ENCODE measurements around the gene LAMC2.

The LAMC2 gene

DNA sequence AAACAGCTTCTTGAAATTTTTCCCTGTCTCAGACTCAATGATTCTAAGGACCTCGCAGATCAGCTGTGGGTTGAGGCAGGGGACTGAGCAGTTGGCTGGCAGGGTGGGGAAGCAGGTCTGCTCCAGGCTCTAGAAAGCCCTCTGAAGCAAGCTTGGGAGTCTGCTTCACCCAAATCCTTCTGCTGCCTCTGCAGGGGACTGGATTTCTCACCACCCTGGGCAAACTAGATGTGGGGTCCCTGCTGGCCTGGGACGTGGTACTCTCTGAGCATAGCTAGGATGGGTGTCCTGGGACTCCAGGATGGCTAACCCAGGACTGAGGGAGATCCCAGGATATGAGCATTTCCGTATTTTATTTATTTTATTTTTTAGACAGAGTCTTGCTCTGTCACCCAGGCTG lies 89.3 kb downstream of the LAMC2 start:
- no peak for TF ChIP-seq ZFX (IDR thresholded peaks at IDR 0.05)
- TF ChIP-seq, protein P1, sequence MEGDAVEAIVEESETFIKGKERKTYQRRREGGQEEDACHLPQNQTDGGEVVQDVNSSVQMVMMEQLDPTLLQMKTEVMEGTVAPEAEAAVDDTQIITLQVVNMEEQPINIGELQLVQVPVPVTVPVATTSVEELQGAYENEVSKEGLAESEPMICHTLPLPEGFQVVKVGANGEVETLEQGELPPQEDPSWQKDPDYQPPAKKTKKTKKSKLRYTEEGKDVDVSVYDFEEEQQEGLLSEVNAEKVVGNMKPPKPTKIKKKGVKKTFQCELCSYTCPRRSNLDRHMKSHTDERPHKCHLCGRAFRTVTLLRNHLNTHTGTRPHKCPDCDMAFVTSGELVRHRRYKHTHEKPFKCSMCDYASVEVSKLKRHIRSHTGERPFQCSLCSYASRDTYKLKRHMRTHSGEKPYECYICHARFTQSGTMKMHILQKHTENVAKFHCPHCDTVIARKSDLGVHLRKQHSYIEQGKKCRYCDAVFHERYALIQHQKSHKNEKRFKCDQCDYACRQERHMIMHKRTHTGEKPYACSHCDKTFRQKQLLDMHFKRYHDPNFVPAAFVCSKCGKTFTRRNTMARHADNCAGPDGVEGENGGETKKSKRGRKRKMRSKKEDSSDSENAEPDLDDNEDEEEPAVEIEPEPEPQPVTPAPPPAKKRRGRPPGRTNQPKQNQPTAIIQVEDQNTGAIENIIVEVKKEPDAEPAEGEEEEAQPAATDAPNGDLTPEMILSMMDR (conservative IDR thresholded peaks at IDR 0.05): no peak
- no peak overlapping the region for H3K27ac ChIP-seq

DNA sequence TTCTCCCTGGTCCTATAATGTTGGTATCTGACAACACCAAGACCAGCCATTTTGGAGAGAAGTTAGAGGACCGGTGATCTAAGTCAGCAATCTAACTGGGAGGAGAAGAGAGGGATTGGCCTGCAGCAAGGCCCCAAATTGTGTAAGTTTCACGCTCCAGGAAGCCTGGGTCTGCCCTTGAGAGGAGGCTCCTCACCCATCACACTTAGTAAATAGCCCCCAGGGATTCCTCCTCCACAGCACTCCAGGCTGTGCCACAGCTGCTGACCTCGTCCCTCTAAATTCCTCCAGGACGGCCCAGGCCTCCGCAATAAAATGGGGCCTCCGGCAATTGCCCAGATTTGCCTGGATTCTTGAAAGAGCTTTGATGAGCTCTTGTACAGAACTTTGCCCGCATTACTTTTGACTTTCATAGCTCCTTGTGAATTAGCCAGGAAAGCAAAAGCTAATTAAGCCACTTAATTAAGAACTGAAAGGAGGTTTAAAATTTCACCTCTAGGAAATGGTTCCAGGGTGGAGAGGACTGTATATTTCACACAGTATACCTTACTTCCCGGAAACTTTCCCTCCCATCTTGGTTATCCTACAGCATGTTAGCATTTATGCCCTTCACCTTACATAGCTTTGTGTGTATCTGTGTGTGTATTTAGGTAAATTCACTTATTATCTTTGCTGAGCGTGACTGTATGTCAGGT lies 90.5 kb downstream of the LAMC2 start:
- no peak overlapping the region for H3K27ac ChIP-seq
- no peak for TF ChIP-seq ZFX (IDR thresholded peaks at IDR 0.05)
- TF ChIP-seq, protein P1 (conservative IDR thresholded peaks at IDR 0.05): no peak

DNA sequence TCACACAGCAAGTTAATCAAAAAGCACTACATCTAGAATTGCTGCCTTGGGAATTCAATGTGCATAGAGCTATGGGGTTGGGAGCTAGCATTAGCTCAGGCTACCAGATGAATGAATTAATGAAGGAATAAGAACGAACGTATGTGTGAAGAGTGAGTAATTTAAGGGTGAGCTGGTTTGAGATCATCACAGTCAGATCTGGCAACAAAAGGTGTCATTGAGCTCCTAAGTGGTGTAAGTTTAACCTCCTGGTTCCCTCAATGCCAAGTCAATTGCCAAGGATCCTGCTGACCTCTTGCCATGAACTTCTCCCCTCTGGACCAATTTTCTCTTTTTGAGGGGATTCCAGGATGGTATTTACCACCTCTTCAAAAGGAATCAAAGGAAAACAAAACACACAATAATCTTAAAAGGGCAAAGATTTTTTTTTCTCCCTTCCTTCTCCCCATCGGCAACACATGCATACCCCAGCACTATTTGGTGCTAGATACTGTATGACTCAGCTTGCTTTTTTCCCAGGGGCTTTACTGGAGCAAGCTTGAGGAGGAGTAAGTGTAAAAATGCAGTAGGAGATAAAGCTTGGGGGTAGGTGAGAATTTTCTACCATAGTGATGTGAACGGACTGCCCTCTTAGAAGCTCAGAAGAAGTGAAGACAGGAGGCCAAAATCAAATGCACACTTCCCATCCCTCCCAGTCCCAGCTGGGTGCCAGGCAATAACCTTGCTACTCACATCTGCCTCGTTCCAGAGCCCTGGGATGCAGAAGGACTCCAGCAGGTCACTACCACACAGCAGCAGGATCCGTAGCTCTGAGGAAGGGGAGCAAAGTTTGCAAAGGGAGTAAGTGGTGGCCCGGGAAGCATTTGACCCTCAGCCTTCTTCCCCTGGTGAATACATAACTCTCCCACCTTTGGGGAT lies 92.0 kb downstream of the LAMC2 start:
- H3K27ac ChIP-seq: no peak overlapping the region
- TF ChIP-seq, protein P1 (conservative IDR thresholded peaks at IDR 0.05): no peak
- no peak for TF ChIP-seq ZFX (IDR thresholded peaks at IDR 0.05)

DNA sequence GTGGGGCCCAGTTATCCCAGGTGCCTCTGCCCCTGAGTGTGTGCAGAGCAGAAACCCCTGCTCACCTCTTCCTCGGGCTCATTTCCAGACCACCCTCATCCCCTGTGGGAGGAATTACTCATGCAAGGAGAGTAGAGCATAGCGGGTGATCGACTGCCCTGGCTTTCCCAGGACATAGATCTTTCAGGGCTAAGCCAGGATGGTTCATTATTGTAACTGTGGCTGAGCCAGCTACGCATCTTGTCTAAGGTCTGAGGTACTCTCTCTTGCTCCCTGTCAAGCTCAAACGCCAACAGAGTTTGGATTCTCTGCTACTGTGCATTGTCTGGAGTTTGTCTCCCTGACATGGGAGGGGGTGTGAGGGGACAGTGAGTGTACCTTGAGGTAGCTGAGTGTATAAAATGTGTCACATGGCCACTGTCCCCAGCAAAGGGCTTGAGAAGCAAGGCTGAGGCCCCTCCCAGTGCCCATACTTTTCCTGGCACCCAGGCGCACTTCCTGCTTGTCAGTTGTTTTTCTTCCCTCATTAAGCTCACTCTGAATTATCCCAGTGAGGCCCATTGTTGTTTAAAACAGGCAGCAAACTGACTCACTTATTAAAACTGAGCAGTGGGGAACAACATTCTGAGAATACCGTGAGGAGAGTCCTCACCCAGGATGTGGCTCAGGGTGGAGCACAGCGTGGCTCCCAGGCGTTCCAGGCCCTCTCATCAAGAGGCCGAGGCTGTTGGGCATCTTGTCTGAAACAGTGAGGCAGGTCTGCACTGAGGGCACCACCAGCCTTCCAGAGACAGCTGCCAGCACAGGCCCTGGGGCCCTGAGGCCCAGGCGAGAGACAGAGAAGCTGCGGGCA lies 92.9 kb downstream of the LAMC2 start:
- no peak overlapping the region for H3K27ac ChIP-seq

DNA sequence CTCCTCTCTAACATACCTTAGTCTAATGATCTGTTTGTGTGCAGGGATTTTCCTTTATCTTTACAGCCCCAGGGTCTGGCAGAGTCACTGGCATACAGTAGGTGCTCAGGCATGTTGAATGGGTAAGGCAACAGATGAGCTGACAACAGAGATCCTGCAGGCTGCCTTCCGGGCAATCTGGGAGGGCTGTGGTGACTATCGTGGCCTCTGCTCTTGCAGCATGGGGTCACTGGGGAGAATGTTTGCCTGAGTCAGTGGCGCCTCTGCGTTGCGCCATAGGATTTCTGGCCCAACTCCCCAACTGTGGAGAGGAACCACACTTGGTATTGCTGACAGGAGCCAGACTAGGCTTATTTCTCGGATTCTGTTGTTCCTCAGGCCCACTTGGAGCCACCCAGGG lies 93.8 kb downstream of the LAMC2 start:
- TF ChIP-seq ZFX (IDR thresholded peaks at IDR 0.05): no peak
- TF ChIP-seq, protein P1 (conservative IDR thresholded peaks at IDR 0.05): no peak
- H3K27ac ChIP-seq: no peak overlapping the region

More for the DNA sequence above, 92.9 kb downstream of the LAMC2 start:
- TF ChIP-seq, protein P1 (conservative IDR thresholded peaks at IDR 0.05): no peak
- TF ChIP-seq ZFX (IDR thresholded peaks at IDR 0.05): no peak

DNA sequence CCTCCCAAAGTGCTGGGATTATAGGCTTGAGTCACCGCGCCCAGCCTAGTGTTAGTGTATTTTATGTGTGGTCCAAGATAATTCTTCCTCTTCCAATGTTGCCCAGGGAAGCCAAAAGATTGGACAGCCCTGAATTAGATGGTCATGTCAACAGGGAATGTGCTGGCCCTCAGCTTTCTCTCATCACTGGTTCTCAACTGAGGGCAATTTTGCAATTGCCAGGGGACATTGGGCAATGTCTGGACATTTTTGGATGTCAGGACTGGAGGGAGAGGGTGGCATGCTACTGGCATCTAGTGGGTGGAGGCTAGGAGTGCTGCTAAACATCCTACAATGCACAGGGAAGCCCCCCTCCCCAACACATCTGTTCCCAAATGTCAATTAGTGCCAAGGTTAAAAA lies 95.0 kb downstream of the LAMC2 start:
- H3K27ac ChIP-seq: no peak overlapping the region
- TF ChIP-seq, protein P1 (conservative IDR thresholded peaks at IDR 0.05): no peak
- no peak for TF ChIP-seq ZFX (IDR thresholded peaks at IDR 0.05)
